Measurements from ENCODE around the gene UTF1. TPM values are rescaled to one million over a fixed set of nuclear protein-coding genes. Genes with fewer than 3 reads are reported as not detected.
"Not testable (repeated sequence)": the region's sequence is repeated elsewhere in the genome, so short reads cannot be mapped to it uniquely, and the experiment has no call there.

Gene UTF1
- total RNA-seq, 1 donor from 2014 or later = not detected

GRCh38 chr10:133226251-133226808 lies 3.7 kb upstream of the UTF1 start:
- intact Hi-C loops (cut with micrococcal nuclease) = loop anchor here (5.0 kb wide), 1 partner anchor 84 kb away; no protein-coding TSS in a partner anchor

- intact Hi-C loops (cut with micrococcal nuclease) = loop anchor here (5.0 kb wide), 1 partner anchor 85 kb away; no protein-coding TSS in a partner anchor
These were observed 2.8 kb upstream of the UTF1 start for GRCh38 chr10:133227256-133227655.

- intact Hi-C loops (cut with micrococcal nuclease) = loop anchor here (5.0 kb wide), 1 partner anchor 87 kb away; no protein-coding TSS in a partner anchor
These were observed 563 bp upstream of the UTF1 start for GRCh38 chr10:133229265-133230043.

DNA sequence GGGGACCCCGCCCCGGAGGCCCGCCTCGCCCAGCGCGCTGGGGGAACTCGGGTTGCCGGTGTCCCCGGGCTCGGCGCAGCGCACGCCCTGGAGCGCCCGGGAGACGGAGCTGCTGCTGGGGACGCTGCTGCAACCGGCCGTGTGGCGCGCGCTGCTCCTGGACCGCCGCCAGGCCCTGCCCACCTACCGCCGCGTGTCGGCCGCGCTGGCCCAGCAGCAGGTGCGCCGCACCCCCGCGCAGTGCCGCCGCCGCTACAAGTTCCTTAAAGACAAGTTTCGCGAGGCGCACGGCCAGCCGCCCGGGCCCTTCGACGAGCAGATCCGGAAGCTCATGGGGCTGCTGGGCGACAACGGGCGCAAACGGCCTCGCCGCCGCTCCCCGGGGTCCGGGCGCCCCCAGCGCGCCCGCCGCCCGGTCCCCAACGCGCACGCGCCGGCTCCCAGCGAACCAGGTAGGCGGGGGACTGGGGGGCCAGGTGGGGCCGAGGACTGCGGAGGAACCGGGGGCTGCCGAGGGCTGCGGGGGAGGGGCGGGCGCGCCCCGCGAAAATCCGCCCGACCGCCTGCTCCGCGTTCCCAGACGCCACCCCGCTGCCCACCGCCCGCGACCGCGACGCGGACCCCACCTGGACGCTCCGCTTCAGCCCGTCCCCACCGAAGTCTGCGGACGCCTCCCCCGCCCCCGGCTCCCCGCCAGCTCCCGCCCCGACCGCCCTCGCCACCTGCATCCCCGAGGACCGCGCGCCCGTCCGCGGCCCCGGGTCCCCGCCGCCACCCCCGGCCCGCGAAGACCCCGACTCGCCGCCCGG lies 574 bp downstream of the UTF1 start:
- intact Hi-C loops (cut with micrococcal nuclease) = no loop called here

- intact Hi-C loops (cut with micrococcal nuclease) = no loop called here
These were observed 1.4 kb downstream of the UTF1 start for GRCh38 chr10:133231244-133231945.

DNA sequence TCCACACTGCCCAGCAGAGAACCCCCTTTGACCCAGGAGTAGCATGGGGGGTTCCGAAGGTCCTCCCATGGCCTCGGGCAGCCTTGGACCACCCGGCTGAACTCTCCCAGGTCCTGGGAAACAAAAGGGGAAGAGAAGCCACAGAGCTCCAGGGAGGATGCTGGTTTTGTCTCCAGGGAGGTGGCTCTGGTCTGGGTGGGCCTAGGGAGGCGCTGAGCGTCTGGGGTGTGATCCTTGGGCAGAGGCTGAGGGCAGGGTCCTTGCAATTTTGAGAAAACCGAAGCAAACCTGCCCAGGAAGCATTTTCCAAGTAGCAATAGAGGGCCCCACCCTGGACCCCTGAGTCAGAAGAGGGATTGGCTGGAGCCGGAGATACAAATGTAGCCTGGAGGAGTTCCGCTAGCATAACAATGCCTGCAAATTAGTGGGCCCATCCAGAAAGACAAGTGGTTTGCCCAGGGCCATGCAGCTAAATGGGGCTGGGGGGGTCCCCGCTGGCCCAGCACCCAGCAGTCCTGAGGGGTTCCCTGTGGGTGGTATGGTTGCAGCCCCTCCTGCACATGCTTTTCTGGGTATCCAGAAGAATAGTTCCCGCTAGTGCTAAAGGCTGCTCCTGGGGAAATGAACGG lies 2.0 kb downstream of the UTF1 start:
- intact Hi-C loops (cut with micrococcal nuclease) = no loop called here

- intact Hi-C loops (cut with micrococcal nuclease) = not testable (repeated sequence)
These were observed 4.8 kb downstream of the UTF1 start for GRCh38 chr10:133234796-133235195.

- intact Hi-C loops (cut with micrococcal nuclease) = no loop called here
These were observed 5.3 kb downstream of the UTF1 start for GRCh38 chr10:133235265-133235855.

DNA sequence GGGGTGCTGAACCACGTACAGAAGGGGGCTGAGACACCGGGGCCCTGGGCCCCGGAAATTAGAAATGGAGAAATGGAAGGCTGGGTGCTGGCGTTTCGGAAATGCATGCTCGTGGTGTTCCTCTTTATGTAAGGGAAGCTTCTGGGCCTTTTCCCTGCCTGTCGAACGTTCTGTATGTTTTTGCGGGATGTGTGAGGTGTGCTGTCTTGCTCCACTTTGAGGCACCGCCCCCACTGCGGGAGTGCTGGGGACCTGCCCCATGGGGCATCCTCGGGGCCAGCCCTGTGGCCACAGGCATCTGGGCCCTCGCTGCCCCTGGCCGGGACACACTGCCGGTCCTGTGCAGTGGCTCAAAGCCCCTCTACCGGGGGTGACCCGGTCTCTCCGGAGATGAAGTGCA lies 5.9 kb downstream of the UTF1 start:
- intact Hi-C loops (cut with micrococcal nuclease) = no loop called here

- intact Hi-C loops (cut with micrococcal nuclease) = no loop called here
These were observed 6.6 kb downstream of the UTF1 start for GRCh38 chr10:133236401-133237240.

- intact Hi-C loops (cut with micrococcal nuclease) = no loop called here
These were observed 7.2 kb downstream of the UTF1 start for GRCh38 chr10:133237241-133237587.

DNA sequence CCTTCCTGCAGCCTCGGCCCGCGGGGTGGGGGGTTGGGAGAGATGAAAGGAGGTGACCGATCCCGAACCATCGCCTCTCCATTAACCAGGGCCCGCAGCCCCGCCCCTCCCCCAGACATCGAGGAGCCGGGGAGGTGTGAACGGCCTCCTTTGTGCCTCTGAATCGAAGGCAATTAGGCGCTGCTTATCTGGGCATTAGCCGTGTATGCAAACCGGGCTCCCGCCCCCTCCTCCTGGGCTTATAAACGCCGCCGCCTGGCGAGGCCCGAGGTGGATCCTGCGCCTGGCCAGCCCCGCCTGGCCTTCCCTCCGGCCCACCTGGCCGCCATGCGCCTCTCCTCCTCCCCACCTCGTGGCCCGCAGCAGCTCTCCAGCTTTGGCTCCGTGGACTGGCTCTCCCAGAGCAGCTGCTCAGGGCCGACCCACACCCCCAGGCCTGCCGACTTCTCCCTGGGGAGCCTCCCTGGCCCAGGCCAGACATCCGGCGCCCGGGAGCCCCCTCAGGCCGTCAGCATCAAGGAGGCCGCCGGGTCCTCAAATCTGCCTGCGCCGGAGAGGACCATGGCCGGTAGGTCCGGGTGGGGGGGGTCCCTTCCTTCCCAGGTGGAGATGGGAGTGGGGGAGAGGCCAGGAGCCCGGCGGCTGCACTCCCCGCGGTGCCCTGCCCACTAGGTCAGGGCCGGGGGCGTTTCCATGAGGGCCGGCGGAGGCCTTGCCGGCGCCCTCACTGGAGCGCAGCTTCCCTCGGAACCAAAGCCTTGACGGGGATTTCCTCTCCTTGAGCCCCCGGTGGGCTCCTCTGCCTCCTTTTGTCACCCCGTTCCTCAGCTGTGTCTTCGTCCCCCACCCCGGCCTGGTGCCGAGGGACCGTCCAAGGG lies 7.8 kb downstream of the UTF1 start, which contains the start of gene VENTX:
VENTX (plus strand) TSS at position 268 of the 878 bp plus-strand sequence; CDS start at position 328, 60 bp downstream.
- intact Hi-C loops (cut with micrococcal nuclease) = no loop called here

DNA sequence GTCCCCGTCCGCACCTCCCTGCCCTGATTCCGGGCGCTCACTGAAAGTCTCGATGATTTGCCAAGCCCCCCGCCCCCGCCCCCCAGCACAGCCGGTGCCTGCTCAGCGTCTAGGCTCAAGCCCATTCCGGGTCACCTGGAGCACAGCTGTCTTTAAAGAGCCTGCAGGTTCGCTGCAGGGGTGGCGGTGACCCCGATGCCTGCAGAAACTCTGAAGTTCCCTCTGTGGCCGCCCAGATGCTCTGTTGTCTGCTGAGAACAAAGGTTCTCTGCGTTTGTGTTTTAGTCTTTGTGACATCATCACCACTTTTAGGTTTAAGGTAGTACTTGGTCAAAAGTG lies 8.4 kb downstream of the UTF1 start:
- intact Hi-C loops (cut with micrococcal nuclease) = no loop called here

DNA sequence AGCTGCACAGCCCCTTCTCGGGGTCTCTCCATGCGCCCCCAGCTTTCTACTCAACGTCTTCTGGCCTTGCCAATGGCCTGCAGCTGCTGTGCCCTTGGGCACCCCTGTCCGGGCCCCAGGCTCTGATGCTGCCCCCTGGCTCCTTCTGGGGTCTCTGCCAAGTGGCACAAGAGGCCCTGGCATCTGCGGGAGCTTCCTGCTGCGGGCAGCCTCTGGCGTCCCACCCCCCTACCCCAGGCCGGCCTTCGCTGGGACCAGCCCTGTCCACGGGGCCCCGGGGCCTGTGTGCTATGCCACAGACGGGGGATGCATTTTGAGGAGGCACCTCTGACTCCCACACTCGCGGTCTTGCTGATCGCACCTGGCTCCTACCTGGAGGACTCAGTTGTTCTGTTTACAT lies 10.0 kb downstream of the UTF1 start:
- intact Hi-C loops (cut with micrococcal nuclease) = no loop called here

DNA sequence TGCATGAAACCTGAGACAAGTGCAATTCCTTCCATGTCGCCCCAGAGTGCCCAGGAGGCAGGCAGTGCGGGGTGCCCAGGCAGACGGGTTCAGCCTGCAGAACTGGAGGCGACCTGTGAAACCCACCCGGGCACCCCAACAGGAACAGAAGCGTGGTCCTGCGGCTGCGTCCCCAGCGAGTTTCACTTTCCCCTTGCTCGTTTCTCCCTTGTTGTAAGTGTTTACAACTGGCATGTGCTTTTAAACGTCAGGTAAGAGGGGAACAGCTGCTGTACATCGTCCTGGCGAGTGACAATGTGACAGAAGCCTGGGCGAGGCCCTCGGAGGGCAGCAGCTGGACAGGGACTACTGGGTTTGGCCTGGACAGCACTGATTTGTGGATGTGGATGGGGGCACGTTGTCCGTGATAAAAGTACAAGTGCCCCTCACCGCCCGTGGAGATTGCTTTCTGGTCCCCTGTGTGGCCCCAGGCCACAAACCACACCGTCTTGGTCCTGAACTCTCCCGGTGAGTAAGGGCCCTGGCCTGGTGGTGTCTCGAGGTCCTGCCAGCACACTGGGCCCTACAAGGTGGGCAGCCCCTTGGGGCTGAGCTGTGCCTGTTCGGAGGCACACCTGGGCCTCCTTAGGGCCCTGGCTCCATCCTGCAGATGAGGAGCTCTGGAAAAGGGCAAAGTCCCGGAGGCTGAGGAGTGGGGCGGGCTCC lies 11.6 kb downstream of the UTF1 start:
- intact Hi-C loops (cut with micrococcal nuclease) = no loop called here

- intact Hi-C loops (cut with micrococcal nuclease) = no loop called here
These were observed 12.8 kb downstream of the UTF1 start for GRCh38 chr10:133242611-133243356.

DNA sequence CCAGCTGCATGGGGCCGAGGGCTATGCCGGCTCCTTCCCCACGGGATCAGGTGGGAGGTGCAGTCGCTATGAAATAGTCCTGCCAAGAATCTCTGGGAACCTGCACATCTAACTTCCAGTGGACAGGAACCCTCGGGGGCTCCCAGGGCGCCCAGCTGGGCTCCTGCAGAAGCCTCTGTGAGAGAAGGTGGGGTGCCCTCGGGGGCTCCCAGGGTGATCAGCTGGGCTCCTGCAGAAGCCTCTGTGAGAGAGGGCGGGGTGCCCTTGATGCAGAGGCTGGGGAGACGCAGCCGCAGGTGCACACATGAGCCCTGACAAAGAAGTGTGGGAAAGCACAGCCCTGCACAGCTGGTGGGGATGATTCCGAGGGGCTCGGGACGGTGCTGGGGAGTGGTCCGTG lies 13.6 kb downstream of the UTF1 start:
- intact Hi-C loops (cut with micrococcal nuclease) = no loop called here

Data from T-helper 2 cell treated with Interferon-gamma antibody and Interleukin-4, amounts not matched to agents 100 ng/mL and 5 ng/mL, for 36 hours (primary cell).